Measurements from ENCODE around the gene RIOX2.
"Not testable (repeated sequence)": the region's sequence is repeated elsewhere in the genome, so short reads cannot be mapped to it uniquely, and the experiment has no call there.

The RIOX2 gene

DNA sequence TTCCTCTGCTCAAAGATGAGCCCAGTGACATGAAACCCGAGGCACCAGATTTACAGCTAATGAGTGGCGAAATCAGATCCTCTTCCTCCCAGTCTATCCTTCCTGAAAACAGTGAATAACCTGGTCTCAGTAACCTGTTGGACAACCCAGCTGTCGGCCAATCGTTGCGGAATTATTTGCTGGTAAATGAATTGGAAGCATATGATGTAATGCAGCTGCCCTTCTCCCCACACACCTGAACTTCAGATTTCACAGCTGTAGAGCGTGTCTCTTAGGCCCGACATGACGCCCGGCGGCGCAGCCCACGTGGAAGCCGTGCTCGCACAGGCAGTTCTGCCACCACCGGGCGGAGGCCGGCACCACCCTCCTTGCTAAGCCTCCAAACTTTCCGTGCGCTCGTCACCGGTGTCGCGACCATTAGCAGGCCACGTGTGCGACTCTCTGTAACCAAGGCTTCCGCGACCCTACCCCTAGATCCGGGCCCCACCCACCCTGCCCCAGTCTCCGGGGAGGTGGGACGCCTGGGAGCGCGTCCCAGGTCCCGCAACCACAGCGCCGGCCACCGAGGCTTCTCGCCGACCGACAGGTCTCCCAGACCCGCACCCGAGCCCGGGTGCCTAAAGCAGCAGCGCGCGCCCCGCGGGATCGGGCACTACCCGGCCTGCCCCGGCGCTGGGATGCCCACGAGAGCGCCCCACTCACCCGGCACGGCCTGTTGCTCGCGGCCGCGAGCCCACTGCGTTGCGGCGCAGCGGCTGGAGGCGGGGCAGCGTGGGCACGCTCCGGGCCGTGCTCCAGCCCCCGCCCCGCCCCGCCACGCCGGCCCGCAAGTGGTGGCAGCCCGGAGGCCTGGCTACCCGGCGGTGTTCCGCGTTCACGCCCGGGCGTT, at the start of gene RIOX2:
Gene RIOX2 (minus strand): TSS at position 753 of the 889 bp plus-strand sequence. CDS start 4,838 bp downstream, outside the sequence.
- peak; percentile 49 for DNase-seq

DNA sequence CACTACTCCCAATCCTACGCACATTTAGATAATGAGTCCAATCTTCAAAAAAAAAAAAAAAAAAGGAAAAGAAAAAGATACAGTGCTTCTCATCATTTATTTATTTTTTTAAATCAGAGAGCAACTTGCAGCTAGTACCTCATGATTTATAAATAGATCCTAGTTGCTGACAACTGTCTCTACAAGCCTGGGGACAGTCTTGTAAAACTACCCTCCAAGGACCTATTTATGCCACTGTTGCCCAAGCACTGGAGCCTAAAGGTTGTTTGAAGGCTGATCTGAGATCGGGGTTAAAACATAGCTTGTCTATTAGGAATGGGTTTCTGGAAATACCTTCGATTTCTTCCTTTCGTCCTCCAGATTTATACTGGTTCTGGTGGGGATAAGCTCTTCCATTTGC, 48.2 kb upstream of the RIOX2 start:
- DNase-seq = no peak

DNA sequence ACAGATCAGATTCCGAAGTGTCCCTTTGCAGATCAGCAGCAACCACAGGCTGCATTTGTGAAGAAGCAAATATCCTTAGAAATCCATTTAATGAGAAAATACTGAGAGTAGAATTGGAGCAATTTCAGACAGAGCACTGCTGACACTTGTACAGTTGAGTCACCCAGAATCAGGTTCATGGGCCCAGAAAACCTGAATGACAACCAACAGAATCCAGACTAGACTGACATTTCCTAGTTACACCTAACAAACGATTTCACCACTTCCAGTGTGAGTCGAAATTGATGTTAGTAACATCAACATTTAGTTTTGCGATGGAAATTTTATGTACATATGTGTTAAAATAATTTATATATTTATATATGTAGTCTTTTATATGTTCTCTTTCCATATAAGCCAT, 46.1 kb upstream of the RIOX2 start:
- no peak for DNase-seq

DNA sequence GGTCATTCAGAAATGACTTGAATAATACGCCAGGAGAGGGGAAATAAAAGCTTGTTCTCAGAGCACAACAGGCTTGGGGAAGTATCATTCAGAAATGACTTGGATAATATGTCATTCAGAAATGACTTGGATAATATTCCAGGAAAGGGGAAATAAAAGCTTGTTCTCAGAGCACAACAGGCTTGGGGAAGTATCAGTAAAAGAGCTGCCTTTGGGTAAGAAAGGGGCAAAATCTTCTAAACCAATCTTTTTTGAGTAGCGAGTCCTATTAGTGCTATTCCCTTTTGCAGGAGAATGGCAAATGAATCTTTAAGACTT, 42.0 kb upstream of the RIOX2 start:
- no peak for DNase-seq

DNA sequence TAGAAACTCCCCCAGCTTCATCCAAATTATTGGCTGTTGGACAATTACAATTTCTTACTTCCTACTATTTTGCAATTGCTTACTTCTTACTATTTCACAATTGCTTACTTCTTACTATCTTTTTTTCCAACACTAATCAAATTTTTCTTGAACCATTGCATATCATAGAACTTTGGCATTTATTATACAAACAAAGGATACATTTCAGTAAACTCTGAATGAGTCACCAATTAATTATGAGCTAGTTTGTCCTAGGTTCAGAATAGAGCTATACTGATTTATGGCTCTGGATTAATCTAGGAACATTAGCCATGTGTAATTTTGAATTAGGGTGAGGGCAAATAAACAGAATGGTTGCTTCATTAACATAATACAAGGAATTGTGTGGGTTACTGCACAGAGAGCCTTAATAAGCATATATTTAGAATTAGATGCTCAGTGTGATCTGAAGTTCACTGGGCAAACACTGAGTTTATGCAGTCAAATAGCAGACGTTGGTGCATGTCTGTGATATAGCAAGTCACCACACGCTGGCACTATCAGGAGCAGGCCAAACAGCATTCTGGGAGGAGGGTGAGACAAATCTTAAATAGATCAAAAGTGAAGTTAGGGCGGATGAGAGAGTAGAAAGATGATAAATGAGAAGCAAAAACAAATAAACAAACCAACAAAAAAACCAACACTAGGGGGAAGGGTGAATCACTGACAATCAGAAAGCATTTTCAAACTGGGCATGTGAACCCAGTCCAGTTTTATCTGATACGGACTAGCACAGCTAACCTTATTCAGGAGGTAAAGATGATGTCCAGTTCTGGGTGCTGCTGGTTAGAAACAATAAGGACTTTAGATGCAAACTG, 41.4 kb upstream of the RIOX2 start:
- DNase-seq = no peak

DNA sequence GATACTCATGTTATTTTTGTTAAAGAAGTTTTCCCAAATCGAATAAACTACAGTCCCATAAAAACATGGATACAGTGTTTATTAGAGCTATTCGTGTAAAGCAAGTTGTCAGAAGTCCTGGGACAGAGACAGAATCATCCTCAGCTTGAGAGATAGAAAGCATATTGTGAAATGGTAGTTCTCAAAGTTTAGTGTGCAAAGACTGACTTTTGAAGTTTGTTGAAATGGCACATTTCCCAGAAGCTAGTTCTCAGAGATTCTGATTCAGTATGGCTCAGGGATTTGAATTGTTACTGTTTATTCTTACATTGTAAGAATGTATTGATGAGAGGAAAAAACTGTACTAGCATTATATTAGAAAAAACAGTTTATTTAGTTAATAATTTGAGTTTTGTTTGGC, 40.7 kb upstream of the RIOX2 start:
- DNase-seq = no peak

DNA sequence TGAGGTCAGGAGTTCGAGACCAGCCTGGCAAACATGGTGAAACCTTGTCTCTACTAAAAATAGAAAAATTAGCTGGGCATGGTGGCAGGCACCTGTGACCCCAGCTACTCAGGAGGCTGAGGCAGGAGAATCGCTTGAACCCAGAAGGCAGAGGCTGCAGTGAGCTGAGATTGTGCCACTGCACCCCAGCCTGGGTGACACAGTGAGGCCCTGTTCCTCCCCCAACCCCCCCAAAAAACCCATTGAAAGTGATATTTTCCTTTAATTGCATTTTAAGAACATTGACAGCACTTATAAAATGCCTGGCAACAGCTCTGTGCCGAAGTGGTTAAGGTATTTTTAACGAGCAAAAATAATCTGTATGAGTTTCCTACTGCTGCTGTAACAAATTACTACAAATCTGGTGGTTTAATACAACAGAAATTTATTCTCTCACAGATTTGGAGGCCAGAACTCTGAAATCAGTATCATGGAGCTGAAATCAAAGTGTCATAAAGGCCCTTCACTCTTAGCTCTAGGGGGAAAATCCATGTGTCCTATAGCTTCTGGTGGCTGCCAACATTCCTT, 38.7 kb upstream of the RIOX2 start:
- not testable (repeated sequence) for DNase-seq

DNA sequence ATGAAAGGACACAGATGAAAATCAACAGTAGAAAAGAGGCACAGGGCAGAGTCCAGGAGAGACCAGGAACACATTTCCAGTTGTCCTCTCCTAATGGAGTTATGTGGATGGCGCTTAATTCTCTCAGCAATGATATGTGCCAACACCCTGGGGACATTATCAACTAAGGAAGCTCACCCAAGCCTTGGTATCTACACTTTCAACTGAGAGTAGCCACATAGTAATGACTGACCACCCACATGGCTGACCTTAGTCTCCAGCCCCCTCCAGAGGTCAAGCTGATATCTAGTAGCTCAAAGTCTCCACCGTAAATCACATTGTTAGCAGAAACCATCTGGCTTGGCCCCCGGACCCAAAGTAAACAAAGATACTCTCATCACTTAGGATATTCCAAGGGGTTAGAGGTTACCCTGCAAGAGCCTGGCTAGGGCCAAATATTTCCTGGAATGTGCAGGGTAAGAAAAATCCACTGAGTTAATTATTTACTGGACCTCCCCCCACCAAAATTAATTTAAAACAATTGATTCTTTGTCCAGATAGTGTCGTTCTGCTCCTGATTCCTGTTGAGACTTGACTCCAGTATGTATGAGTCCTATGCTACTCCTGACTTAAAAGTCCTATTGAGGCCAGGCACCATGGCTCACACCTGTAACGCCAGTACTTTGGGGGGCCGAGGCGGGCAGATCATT, 38.1 kb upstream of the RIOX2 start:
- no peak for DNase-seq

DNA sequence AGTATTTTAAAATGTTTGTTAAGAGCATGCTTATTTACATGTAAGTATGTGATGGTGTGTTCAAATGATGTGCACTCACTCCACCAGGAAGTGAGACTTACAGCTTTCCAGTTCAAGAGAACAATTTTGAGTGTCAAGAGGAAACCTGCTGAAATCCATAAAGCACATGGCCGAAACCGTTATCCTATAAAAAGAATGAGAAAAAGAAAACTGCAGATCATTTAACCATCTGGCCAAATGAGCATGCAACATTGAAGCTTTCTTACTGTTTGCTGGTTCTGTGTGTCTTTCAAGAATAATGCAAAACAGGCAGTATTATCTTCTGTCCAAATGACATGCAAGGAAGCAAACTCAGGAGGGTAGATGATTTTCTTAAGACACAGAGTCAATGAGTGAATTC, 36.6 kb upstream of the RIOX2 start:
- DNase-seq = no peak

DNA sequence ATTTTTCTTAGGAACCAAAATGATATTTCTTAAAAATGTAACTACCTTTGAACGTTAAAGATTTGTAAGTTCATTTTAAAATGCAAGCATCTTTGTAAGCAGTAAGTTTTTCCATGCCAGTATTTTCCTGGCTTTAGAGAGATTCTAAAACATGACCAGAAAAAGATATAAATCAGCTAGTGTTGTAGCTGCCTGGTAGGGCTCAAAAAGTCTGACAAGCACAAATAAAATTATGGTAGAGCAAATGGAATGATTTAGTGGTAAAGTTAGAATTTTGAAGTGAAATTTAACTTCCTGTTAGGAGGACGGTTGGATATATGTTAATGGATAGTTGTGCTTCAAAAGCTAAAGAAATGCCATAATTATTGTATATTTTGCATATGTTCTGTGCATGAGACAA, 33.2 kb upstream of the RIOX2 start:
- no peak for DNase-seq

DNA sequence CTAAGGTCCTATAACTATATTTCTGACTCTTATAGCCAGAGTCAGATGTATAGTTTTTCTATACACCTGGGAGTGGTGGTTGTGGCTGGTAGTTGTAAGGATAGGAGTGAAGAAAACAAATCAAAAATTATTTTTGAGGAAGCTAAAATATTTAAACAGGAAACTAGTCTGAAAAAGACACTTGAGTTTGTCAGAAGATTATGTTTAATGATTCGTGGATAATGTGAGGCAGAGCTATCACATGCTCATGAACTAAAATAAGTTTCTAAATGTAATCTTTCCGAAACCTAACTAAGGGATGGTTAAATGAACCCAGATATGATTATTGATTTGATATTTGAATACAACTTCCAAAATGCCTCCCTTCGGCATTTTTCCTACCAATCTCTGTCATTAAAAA, 32.5 kb upstream of the RIOX2 start:
- no peak for DNase-seq

DNA sequence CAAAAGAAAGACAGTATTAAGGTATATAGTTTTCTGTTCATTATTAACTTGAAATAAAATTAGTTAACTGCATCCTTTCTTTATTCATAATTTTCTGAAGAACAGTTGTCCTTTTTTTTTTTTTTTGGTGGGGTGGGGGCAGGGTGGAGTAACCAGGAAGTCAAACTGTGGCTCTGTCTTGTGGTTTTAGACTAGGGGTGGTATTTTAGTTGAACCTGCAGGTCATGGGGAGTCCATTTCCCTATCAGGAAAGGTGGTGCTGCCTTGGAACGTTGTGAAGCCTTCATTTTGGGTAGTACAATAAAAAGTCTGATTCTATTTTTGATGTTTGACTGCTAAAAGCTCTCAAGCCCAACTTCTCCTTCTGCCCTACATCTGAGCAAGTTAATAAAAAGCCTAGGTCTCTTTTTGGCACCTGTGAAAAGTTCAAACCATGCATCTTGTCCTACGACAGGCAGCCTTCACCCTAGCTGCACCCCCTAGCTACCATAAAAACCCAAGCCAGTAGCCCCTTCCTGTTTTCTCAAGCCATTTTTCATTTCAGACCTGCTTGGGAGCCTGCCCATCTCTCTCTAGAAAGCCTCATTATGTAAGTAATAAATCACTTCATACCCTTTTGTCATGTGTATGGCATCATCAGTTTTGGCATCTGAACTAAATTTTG, 31.2 kb upstream of the RIOX2 start:
- DNase-seq = no peak

DNA sequence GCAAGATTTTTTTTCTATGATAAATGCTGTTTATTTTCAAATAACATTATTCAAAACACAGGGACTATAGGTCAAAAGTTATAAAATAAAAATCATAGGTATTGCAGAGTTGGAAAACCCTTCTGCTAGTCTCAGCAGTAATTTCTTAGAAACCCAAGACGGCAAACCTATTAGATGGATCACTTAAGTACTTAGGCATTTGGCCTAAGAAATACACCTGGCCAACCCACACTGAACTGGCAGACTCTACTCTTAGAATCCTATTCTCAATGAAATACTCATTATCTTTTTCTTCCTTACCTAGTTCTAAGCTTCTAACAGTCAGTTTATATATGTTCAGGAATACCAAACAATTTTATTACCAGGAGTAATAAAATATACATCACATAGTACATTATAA, 30.5 kb upstream of the RIOX2 start:
- no peak for DNase-seq

DNA sequence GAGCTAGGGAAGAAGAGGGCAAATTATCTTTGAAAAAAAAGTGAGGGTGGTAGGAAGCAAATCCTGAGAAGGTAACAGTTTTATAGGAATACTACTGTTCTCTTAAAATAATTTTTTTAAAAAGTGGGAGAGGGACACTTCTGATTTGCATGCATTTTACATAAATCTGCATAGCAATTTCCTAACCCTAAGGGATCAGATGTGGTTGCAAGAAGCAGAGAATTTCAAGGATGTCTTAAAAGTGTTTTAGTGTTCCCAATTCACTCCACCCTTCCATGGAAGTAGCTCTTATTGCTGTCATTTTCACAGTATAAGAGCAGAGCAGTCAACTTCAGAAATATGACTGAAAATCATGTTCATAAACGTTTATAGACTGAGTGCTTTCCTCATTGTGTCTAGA, 27.8 kb upstream of the RIOX2 start:
- no peak for DNase-seq

DNA sequence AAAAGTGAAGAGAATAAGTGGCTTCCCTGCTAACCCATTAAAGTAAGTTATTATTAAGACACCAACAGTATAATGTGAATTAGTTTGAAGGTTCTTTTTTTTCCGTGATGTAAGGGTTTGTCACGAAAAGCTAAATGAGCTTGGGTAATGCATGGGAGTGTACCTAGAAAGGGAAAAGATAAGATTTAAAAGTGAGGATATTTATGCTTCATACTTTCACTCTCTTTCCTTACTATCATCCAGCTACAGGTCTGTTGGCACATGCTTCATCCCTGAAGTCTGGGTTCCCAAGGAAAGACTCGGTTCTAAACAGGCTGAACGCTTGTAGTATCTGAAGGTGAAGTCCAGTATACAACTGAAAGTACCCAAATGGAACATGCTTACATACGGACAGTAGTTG, 26.9 kb upstream of the RIOX2 start:
- no peak for DNase-seq

DNA sequence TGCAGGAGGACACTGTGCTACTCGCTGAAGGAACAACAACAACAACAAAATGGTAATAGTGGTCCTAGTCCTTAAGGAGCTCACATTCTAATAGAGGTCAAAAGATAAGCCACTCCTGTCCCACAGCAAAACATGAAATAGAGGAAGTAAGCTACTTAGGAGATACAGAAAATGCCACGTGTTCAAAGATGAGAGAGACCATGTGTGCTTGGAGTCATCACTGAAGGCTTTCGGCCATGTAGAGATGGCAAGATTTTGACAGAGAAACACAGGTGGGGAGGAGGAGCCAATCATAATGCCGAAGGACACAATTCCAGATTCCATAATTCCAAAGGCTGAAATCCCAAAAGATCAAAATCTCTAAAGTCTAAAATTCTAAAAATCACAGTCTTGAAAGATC, 24.8 kb upstream of the RIOX2 start:
- DNase-seq = no peak

DNA sequence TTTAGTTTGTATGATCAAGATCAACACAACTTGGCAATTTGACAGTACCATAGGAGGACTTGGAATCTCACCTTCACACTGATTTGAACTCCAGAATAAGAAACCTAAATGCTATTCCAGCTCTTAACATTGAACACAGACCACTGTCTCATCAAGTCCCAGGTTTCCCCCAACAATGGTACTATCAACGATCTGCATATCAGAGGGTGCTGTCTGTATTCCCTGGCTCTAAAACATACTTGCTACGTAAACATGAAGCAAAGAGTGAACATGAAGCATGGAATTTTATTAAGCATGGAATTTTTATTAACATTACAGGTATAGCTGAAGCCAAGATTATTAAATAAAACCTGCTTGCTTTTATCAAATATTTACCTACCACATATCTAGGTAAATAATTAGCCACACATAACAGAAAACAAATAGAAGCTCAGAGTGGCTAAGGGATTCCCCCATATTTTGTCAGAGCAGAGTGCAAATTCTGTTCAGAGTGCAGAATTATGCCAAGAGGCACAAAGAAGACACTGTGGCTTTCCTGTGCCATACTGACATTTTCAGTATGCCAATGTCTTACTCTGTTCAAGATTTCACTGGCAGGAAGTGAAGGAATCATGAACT, 22.2 kb upstream of the RIOX2 start:
- no peak for DNase-seq

DNA sequence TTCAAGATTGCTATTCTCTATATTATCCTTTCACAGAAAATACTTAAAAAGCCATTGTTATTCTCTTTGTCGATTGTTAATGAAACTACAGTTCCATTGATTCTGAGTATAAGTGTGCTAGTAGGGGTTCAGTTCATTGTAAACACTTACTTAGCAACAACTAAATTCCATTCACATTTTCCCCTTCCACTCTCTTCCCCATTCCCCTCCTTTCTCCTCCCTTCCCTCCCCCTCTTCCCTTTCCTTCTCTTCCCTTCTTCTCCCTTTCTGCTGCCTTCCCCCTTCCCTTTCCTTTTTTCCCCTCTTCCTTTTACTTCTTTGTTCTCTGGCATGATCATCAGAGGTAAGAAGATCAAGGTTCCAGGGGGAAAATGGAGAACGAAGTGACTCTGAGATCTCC, 21.3 kb upstream of the RIOX2 start:
- no peak for DNase-seq

DNA sequence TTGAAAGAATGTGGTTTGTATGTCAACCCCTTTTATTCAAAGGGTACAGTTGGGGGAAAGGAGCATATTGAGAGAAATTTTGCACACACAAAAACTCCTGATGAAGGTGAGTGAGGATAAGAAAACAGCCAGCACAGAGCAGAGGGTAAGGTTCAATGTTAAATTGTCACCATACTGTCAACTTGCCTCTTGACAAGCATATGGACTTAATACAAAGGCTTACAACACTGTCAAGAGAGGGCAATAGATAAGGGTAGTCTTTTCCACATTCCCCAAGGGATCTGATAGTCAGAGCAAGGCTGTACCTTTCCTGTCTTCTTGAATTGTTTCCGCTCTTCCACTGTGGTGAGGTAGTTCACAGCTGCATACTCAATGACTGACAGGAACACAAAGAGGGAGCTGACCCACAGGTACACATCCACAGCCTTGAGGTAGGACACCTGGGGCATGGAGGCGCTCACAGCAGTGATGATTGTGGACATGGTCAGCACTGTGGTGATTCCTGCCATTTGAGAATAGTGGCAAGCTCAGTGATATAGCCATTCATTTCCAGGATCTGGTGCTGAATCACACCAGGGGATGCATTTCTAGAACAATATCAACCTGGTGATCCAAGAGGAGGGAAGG, 20.4 kb upstream of the RIOX2 start:
- DNase-seq = no peak

DNA sequence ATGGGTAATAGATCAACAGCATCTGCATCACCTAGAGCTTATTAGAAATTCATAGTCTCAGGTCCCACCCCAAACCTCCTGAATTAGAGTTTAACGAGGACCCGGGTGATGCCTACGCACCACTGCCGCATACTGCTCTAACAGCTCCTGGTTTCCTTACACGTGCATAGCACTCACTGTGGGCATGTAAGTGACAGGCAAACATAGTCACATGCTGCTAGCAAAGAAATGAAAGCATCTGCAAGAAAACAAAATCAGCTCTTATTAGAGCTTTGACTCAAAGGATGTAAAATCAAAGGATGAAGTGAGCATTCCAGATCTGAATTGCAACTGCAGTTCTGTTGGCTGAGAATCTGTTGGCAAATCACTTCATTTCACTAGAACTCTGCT, 19.1 kb upstream of the RIOX2 start:
- DNase-seq = no peak

DNA sequence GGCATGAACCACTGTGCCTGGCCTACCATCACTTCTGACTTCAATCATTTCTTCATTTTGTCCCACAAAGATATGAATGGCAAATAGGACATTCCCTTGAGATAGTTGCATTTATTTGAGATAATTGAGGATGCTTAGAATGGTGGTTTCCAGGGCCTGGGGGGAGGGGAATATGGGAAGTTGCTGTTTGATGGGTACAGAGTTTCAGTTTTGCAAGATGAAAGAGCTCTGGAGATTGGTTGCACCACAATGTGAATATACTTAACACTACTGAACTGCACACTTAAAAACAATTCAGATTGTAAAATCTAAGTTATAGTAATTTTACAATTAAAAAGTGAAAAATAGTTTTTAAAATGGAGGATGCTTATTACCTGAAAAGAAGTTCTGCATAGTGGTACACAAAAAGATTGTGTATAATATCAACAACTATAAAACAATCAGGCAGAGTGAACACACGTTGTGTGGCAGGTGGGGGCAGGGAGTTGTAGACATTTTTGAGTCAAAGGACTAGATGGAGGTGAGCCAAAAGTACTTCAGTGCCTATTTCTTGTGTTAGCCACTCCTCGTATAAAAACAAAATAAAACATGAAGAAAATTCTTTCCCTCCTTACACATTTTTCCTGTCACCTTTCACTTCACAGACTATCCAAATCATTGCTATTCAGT, 18.5 kb upstream of the RIOX2 start:
- no peak for DNase-seq

All from NCI-H2029 treated with DMSO at 0.1 percent for 48 hours (cell line).